ENCODE results near the gene GRID1. TPM values are rescaled to one million over a fixed set of nuclear protein-coding genes. Genes with fewer than 3 reads are reported as not detected.

GRID1 gene
- total RNA-seq, 4 donors from 2014 or later = 0.40 to 1.9 (median 1.00) TPM

DNA sequence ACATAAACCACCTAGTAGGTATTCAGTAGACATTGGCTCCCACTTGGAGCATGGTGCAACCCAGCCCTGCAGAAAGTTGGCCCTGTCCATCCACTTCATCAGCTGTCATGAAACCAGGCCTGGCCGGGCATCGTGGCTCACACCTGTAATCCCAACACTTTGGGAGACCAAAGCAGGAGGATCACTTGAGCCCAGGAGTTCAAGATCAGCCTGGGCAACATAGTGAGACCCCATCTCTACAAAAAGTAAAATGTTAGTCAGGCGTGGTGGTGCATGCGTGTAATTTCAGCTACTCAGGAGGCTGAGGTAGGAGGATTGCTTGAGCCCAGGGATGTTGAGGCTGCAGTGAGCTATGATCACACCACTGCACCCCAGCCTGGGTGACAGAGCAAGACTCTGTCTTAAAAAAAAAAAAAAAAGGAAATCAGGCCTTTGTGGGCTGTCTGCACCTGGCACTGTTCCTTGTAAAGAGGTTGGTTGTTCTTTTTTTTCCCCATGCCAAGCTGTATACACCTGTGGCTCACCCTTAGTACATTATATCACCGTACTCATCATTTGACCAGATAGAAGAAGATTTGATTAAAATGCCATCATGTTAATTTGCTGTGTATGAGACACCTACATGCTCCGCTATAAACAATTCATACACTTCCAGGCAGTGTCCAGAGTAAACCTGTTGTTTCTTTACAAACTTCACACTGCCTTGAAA lies 45.4 kb upstream of the GRID1 start:
- no peaks in the 10 kb centered on the region for H3K36me3 ChIP-seq
- 68 to 72% methylated on average over 4 to 6 of the region's 6 CpGs for WGBS, 2 donors (ENCODE audit: low coverage in 1 of 2)

GRCh38 chr10:86411281-86411841 lies 44.8 kb upstream of the GRID1 start:
- in situ Hi-C loops (cut with MboI; ENCODE audit: low pct_ligation_motif_present in 1 of 4, low pct_unique_long_range_greater_than_20kb in 1 of 4, low sequenced_read_pairs in 3 of 4) = no loop called here
- TF ChIP-seq CTCF (IDR thresholded peaks at IDR 0.05) (no peak), EP300 (IDR thresholded peaks at IDR 0.05; ENCODE audit: low read depth) (no peak), POLR2AphosphoS5 (IDR thresholded peaks at IDR 0.05) (peak; percentile 12 to 32 (median 16)), POLR2A (IDR thresholded peaks at IDR 0.05) (no peak)

More for the DNA sequence above, 45.4 kb upstream of the GRID1 start:
- Histone ChIP-seq H3K4me1 (peaks cover 4 to 28% (median 12%) of the 10 kb centered on the region in 4 donors), H3K27ac (peak overlapping the region; percentile 2 to 54 (median 48)), H3K27me3 (no peaks in the 10 kb centered on the region), H3K9me3 (no peaks in the 10 kb centered on the region), H3K4me3 (no peak overlapping the region)
- intact Hi-C loops (cut with DNase I; ENCODE audit: low total_unique reads) (no loop called here), in situ Hi-C loops (cut with MboI; ENCODE audit: low pct_ligation_motif_present in 1 of 4, low pct_unique_long_range_greater_than_20kb in 1 of 4, low sequenced_read_pairs in 3 of 4) (no loop called here)
- TF ChIP-seq POLR2AphosphoS5 (IDR thresholded peaks at IDR 0.05) (no peak), POLR2A (IDR thresholded peaks at IDR 0.05) (no peak), EP300 (IDR thresholded peaks at IDR 0.05; ENCODE audit: low read depth) (no peak), CTCF (IDR thresholded peaks at IDR 0.05) (no peak)
- DNase-seq = no peak

DNA sequence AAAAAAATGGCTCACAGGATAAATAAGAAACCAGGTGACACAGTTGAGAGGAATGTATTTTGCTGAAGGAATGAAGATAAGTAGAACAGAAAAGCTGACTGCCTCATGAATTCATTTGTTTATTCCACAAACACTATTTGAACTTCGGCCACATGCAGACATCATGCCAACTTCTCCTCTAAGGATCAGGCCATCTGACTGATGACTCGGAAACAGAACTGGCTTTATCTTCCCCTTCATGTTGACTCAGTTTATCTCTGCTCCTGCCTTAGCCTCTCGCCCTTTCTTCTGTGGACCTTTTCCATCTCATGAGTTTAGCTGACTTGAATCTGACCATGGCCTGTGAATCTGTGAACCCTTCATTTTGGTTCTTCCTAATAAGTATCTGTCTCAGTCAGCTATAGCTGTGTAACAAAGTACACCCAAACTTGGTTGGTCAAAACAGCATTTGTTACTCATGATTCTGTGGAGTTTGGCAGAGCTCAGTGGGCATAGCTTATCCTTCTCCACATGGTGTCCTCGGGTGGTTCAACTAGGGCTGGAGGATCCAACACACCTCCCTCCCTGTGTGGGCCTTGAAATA lies 44.0 kb upstream of the GRID1 start:
- H3K9me3 ChIP-seq = no peaks in the 10 kb centered on the region
- H3K27me3 ChIP-seq = no peaks in the 10 kb centered on the region
- TF ChIP-seq CTCF (IDR thresholded peaks at IDR 0.05) = no peak
- TF ChIP-seq EP300 (IDR thresholded peaks at IDR 0.05; ENCODE audit: low read depth) = no peak
- no peak for TF ChIP-seq POLR2A (IDR thresholded peaks at IDR 0.05)
- no peak for TF ChIP-seq POLR2AphosphoS5 (IDR thresholded peaks at IDR 0.05)
- intact Hi-C loops (cut with DNase I; ENCODE audit: low total_unique reads) (no loop called here), in situ Hi-C loops (cut with MboI; ENCODE audit: low pct_ligation_motif_present in 1 of 4, low pct_unique_long_range_greater_than_20kb in 1 of 4, low sequenced_read_pairs in 3 of 4) (no loop called here)
- H3K36me3 ChIP-seq = no peaks in the 10 kb centered on the region
- no peak overlapping the region for H3K4me3 ChIP-seq
- H3K27ac ChIP-seq = peak overlapping the region; percentile 2 to 54 (median 46)
- no peak for DNase-seq
- peaks cover 4 to 28% (median 12%) of the 10 kb centered on the region in 4 donors for H3K4me1 ChIP-seq
- 57 to 76% methylated on average over 3 to 4 of the region's 4 CpGs for WGBS, 2 donors (ENCODE audit: low coverage in 1 of 2)

More at GRCh38 chr10:86411281-86411841, 44.8 kb upstream of the GRID1 start:
- intact Hi-C loops (cut with DNase I; ENCODE audit: low total_unique reads) = no loop called here
- no peaks in the 10 kb centered on the region for H3K36me3 ChIP-seq
- no peak overlapping the region for H3K4me3 ChIP-seq
- 0 to 6% methylated on average over 4 to 7 of the region's 7 CpGs for WGBS, 2 donors (ENCODE audit: low coverage in 1 of 2)
- peak overlapping the region; percentile 2 to 54 (median 46) for H3K27ac ChIP-seq
- DNase-seq = no peak
- no peaks in the 10 kb centered on the region for H3K27me3 ChIP-seq
- H3K9me3 ChIP-seq = no peaks in the 10 kb centered on the region
- peaks cover 4 to 28% (median 12%) of the 10 kb centered on the region in 4 donors for H3K4me1 ChIP-seq

DNA sequence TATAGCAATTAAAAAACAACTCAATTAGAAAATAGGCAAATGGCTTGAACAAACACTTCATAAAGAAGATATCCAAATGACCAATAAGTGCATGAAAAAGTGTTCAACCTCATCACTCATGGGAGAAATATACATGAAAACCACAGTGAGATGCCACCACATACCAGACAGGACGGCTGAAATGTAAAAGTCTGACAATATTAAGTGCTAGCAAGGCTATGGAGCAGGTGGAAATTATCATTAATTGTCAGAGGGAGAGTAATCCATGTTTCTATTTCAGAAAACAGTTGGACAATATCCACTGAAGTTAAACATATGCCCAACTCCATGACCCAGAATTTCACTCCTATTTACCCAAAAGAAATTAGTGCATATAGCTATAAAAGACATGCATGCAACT lies 42.6 kb upstream of the GRID1 start:
- intact Hi-C loops (cut with DNase I; ENCODE audit: low total_unique reads) (no loop called here), in situ Hi-C loops (cut with MboI; ENCODE audit: low pct_ligation_motif_present in 1 of 4, low pct_unique_long_range_greater_than_20kb in 1 of 4, low sequenced_read_pairs in 3 of 4) (no loop called here)
- WGBS, 2 donors (ENCODE audit: low coverage in 1 of 2) = 38 to 67% methylated on average over 1 of the region's 1 CpG
- no peaks in the 10 kb centered on the region for H3K9me3 ChIP-seq
- peaks cover 4 to 28% (median 12%) of the 10 kb centered on the region in 4 donors for H3K4me1 ChIP-seq
- TF ChIP-seq CTCF (IDR thresholded peaks at IDR 0.05) = no peak
- TF ChIP-seq POLR2A (IDR thresholded peaks at IDR 0.05) = no peak
- no peak for TF ChIP-seq EP300 (IDR thresholded peaks at IDR 0.05; ENCODE audit: low read depth)
- no peak for TF ChIP-seq POLR2AphosphoS5 (IDR thresholded peaks at IDR 0.05)
- no peak for DNase-seq
- H3K27me3 ChIP-seq = no peaks in the 10 kb centered on the region
- no peaks in the 10 kb centered on the region for H3K36me3 ChIP-seq
- H3K27ac ChIP-seq = no peak overlapping the region
- H3K4me3 ChIP-seq = no peak overlapping the region
